Progenitor cell of endocrine pancreas (in vitro differentiated cells): ENCODE results near the gene SLC2A4. TPM values are rescaled to one million over a fixed set of nuclear protein-coding genes. Genes with fewer than 3 reads are reported as not detected.
A peak's percentile ranks its signal among the peaks of the same experiment; 100 is the strongest.

ENCODE experiments used
- DNase-seq: peaks from one replicate; pipeline ENCODE4 v3.0.0; 2021; ENCODE audit warnings: low spot score; ENCODE audit not compliant: unreplicated experiment
- H3K27ac Mint-ChIP-seq: 2 replicates; pipeline ENCODE4 v1.8.0; 2021; ENCODE audit warnings: mild to moderate bottlenecking, moderate library complexity, mixed read lengths
- H3K27me3 Mint-ChIP-seq: 2 replicates; pipeline ENCODE4 v1.8.0; 2021; ENCODE audit warnings: mixed read lengths
- H3K36me3 Mint-ChIP-seq: 2 replicates; pipeline ENCODE4 v1.8.0; 2022; ENCODE audit warnings: mixed read lengths; ENCODE audit not compliant: insufficient read depth
- H3K4me1 Mint-ChIP-seq: 2 replicates; pipeline ENCODE4 v1.8.0; 2021; ENCODE audit warnings: low read depth, mixed read lengths
- H3K4me3 Mint-ChIP-seq: 2 replicates; pipeline ENCODE4 v1.8.0; 2021; ENCODE audit warnings: low read depth, mild to moderate bottlenecking, moderate library complexity, mixed read lengths
- H3K9me3 Mint-ChIP-seq: 2 replicates; pipeline ENCODE4 v1.8.0; 2021; ENCODE audit warnings: low read depth, mixed read lengths
- long read RNA-seq: library from polyadenylated mRNA; unstranded; transcript quantifications from one replicate; pipeline ENCODE4 v2.0.0, GENCODE V29; 2020
- total RNA-seq: library from RNA; stranded (reverse); gene quantifications from 2 replicates; pipeline ENCODE4 v1.2.1, GENCODE V29; 2021
- TF ChIP-seq, protein P1 (sequence below): fragments of 200-600 bp; sonication (generic); IDR thresholded peaks from one replicate; pipeline ENCODE4 v1.5.0; 2021; ENCODE audit warnings: antibody characterized with exemption, mild to moderate bottlenecking; ENCODE audit not compliant: unreplicated experiment

The SLC2A4 gene
- total RNA-seq: 1.5 and 2.0 TPM in 2 replicates
- long read RNA-seq, partial matches to known transcripts: 0 of 1 reads
- long read RNA-seq, other reads (novel, unspliced or antisense): 0 of 1 reads

DNA sequence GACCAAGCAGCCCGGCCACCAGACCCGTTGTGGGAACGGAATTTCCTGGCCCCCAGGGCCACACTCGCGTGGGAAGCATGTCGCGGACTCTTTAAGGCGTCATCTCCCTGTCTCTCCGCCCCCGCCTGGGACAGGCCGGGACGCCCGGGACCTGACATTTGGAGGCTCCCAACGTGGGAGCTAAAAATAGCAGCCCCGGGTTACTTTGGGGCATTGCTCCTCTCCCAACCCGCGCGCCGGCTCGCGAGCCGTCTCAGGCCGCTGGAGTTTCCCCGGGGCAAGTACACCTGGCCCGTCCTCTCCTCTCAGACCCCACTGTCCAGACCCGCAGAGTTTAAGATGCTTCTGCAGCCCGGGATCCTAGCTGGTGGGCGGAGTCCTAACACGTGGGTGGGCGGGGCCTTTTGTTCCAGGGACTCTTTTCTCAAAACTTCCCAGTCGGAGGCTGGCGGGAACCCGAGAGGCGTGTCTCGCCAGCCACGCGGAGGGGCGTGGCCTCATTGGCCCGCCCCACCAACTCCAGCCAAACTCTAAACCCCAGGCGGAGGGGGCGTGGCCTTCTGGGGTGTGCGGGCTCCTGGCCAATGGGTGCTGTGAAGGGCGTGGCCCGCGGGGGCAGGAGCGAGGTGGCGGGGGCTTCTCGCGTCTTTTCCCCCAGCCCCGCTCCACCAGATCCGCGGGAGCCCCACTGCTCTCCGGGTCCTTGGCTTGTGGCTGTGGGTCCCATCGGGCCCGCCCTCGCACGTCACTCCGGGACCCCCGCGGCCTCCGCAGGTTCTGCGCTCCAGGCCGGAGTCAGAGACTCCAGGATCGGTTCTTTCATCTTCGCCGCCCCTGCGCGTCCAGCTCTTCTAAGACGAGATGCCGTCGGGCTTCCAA, at the start of gene SLC2A4:
Gene SLC2A4 (plus strand): TSS at position 645 of the 879 bp plus-strand sequence. CDS start 217 bp downstream, at position 862.
- peak; percentile 87 for DNase-seq
- Mint-ChIP-seq H3K36me3 (no peaks in the 10 kb centered on the region), H3K4me3 (peak within 1 kb of the TSS; percentile 76), H3K4me1 (peaks cover 6% of the 10 kb centered on the region), H3K27me3 (peaks cover 23% of the 10 kb centered on the region), H3K27ac (peak within 1 kb of the TSS; percentile 58), H3K9me3 (no peaks in the 10 kb centered on the region)
- TF ChIP-seq, protein P1, sequence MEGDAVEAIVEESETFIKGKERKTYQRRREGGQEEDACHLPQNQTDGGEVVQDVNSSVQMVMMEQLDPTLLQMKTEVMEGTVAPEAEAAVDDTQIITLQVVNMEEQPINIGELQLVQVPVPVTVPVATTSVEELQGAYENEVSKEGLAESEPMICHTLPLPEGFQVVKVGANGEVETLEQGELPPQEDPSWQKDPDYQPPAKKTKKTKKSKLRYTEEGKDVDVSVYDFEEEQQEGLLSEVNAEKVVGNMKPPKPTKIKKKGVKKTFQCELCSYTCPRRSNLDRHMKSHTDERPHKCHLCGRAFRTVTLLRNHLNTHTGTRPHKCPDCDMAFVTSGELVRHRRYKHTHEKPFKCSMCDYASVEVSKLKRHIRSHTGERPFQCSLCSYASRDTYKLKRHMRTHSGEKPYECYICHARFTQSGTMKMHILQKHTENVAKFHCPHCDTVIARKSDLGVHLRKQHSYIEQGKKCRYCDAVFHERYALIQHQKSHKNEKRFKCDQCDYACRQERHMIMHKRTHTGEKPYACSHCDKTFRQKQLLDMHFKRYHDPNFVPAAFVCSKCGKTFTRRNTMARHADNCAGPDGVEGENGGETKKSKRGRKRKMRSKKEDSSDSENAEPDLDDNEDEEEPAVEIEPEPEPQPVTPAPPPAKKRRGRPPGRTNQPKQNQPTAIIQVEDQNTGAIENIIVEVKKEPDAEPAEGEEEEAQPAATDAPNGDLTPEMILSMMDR: no peak

- Mint-ChIP-seq H3K4me1 (peaks cover 25% of the 10 kb centered on the region), H3K4me3 (peak overlapping the region; percentile 94), H3K27me3 (no peaks in the 10 kb centered on the region), H3K9me3 (no peaks in the 10 kb centered on the region), H3K27ac (peak overlapping the region; percentile 51), H3K36me3 (peaks cover 19% of the 10 kb centered on the region)
- no peak for DNase-seq
- TF ChIP-seq, protein P1: no peak
Measured at GRCh38 chr17:7232114-7232513, 49.4 kb upstream of the SLC2A4 start.

DNA sequence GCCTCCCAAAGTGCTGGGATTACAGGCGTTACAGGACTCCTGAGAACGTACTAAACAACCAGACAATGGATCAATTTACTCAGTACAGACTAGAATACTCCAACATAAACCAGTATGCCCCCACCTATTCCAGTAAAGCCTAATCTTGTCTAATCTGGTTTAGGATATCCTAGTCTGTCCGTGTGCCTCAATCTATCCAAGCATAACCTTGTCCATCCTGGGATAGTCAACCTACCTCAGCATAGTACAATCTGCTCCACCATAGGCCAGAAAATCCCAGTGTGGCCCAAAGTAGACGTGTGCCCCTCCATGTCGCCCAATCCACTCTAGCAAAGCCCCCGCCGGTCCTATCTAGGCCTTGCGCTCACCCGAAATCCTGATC, 47.8 kb upstream of the SLC2A4 start:
- no peak for DNase-seq
- Mint-ChIP-seq H3K27ac (peak overlapping the region; percentile 98), H3K4me3 (peak overlapping the region; percentile 94), H3K9me3 (no peaks in the 10 kb centered on the region), H3K27me3 (no peaks in the 10 kb centered on the region), H3K36me3 (peaks cover 16% of the 10 kb centered on the region), H3K4me1 (peaks cover 28% of the 10 kb centered on the region)
- TF ChIP-seq, protein P1: no peak

DNA sequence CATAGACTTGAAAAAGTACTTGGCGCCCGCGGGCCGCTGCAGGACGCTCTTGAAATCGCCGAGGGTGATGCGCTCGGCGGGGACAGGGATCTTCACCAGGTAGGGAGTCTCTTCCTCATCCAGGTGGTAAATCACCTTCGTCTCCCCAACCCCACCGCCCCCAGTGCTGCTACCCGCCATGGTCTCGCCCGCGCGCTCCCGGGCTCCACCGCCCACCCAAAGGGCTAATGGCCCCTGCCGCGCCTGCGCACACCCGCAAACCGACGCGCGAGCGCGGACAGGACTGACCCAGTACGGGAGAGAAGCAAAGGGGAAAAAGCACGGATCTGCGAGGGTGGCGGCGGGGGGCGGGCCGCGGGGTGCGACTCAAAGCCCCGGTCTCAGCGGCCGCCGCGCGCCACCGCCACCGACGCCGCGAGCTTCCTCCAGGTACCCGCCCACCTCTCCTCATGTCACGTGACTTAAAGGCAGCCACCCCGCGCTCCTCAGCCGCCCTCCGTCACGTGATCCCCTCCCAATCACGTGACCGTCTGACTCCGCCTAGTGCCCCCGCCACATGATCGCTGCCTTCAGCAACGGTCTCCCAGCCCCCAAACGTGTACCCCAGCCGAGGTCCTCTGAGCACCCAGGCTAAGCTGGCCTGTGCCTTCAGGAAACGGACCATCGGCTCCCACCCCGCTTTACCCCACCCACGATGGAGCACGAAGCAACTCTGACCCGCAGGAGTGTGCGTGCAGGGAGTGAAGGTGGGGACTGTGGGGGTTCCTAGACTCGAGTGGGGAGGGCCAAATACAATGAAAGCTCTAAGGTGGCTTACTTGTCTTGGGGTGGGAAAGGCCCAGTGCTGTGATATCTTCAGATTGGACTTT, 47.2 kb upstream of the SLC2A4 start, which contains the start of gene DVL2:
Gene DVL2 (minus strand): TSS at position 435 of the 869 bp plus-strand sequence. CDS start 255 bp downstream, at position 180.
- no peaks in the 10 kb centered on the region for H3K9me3 Mint-ChIP-seq
- TF ChIP-seq, protein P1: no peak
- peaks cover 28% of the 10 kb centered on the region for H3K4me1 Mint-ChIP-seq
- H3K36me3 Mint-ChIP-seq: peaks cover 14% of the 10 kb centered on the region
- no peaks in the 10 kb centered on the region for H3K27me3 Mint-ChIP-seq
- peak within 1 kb of the TSS; percentile 94 for H3K4me3 Mint-ChIP-seq
- peak; percentile 88 for DNase-seq
- peak within 1 kb of the TSS; percentile 98 for H3K27ac Mint-ChIP-seq
